ENCODE measurements around the gene NFATC1.

The NFATC1 gene

GRCh38 chr18:79513381-79514081 is 117.8 kb downstream of the NFATC1 start:
- in situ Hi-C loops (cut with MboI; ENCODE audit: low sequenced_read_pairs, unreplicated experiment): loop anchor here (10.0 kb wide), 1 partner anchor 109 kb away; no protein-coding TSS in a partner anchor
- no peak for DNase-seq (ENCODE audit: low spot score)
- TF ChIP-seq CTCF (IDR thresholded peaks at IDR 0.05; ENCODE audit: borderline replicate concordance, control extremely low read depth, extremely low read depth, insufficient read depth, missing control alignments): no peak

GRCh38 chr18:79515331-79515730 is 119.6 kb downstream of the NFATC1 start:
- no peak for TF ChIP-seq CTCF (IDR thresholded peaks at IDR 0.05; ENCODE audit: borderline replicate concordance, control extremely low read depth, extremely low read depth, insufficient read depth, missing control alignments)
- DNase-seq (ENCODE audit: low spot score): no peak
- in situ Hi-C loops (cut with MboI; ENCODE audit: low sequenced_read_pairs, unreplicated experiment): loop anchor here (10.0 kb wide), 1 partner anchor 111 kb away; no protein-coding TSS in a partner anchor

GRCh38 chr18:79515944-79516351 is 120.2 kb downstream of the NFATC1 start:
- TF ChIP-seq CTCF (IDR thresholded peaks at IDR 0.05; ENCODE audit: borderline replicate concordance, control extremely low read depth, extremely low read depth, insufficient read depth, missing control alignments): no peak
- DNase-seq (ENCODE audit: low spot score): no peak
- in situ Hi-C loops (cut with MboI; ENCODE audit: low sequenced_read_pairs, unreplicated experiment): loop anchor here (10.0 kb wide), 1 partner anchor 111 kb away; no protein-coding TSS in a partner anchor

- no peak for TF ChIP-seq CTCF (IDR thresholded peaks at IDR 0.05; ENCODE audit: borderline replicate concordance, control extremely low read depth, extremely low read depth, insufficient read depth, missing control alignments)
- in situ Hi-C loops (cut with MboI; ENCODE audit: low sequenced_read_pairs, unreplicated experiment): loop anchor here (10.0 kb wide), 1 partner anchor 112 kb away; no protein-coding TSS in a partner anchor
- no peak for DNase-seq (ENCODE audit: low spot score)
Measured at GRCh38 chr18:79516441-79516931, 120.8 kb downstream of the NFATC1 start.

DNA sequence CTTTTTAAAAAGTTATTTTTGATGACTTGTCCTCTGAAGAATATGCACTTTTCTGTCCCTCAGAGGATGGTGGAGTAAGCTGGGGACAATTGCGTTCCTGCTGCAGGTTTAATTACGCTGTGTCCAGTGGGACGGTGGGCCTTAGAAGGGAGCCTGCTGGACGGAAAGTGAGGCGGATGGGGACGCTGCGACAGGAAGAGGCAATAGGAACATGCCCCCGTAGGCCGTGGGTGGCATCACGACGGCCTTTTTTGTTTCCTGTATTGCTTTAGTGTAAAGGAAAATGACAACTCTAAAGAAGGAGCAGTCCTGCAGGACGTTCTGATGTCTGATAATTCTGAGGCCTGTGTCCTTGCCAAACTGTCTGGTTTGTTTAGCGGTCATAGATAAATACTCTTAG is 121.6 kb downstream of the NFATC1 start:
- no peak for TF ChIP-seq CTCF (IDR thresholded peaks at IDR 0.05; ENCODE audit: borderline replicate concordance, control extremely low read depth, extremely low read depth, insufficient read depth, missing control alignments)
- in situ Hi-C loops (cut with MboI; ENCODE audit: low sequenced_read_pairs, unreplicated experiment): loop anchor here (10.0 kb wide), 1 partner anchor 113 kb away; no protein-coding TSS in a partner anchor
- no peak for DNase-seq (ENCODE audit: low spot score)

DNA sequence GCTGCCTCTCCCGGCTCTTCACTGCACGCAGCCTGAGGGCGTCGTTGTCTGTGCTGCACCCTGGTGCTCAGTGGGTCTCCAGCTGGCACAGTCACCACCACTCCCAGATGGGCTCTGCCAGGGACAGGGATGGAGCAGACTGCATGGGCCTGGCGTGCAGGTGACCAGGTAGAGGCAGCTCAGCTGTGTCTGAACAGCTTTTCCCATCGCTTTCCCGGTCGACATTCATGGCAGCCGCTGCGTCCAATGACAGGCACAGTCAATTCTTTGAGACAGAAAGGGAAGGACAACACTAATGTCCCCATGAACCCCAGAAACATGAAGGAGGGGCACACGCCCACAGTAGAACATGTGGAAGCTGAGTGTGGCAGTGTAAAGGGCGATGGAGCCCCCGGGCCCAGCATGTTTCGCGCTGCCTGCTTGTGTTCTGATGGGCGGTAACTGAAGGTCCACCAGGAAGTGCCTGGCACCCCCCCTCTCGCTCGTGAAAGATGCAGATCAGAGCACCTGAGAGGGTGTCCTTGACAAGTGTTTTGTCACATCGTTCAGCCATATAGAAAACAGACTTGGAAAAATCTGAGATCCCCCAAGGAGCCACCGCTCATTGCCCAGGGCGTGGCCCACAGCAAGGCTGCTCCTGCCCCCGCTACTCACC is 122.4 kb downstream of the NFATC1 start:
- no peak for DNase-seq (ENCODE audit: low spot score)
- in situ Hi-C loops (cut with MboI; ENCODE audit: low sequenced_read_pairs, unreplicated experiment): loop anchor here (10.0 kb wide), 1 partner anchor 113 kb away; no protein-coding TSS in a partner anchor
- TF ChIP-seq CTCF (IDR thresholded peaks at IDR 0.05; ENCODE audit: borderline replicate concordance, control extremely low read depth, extremely low read depth, insufficient read depth, missing control alignments): no peak

Data from GM13976 (cell line).